Activated T-cell treated with anti-CD3 and anti-CD28 coated beads for 4 hours (primary cell): Measurements from ENCODE around the gene TMEM9.

ENCODE experiments used
- DNase-seq: peaks from one replicate; pipeline ENCODE4 v3.0.0-alpha.2; 2020

Gene TMEM9

GRCh38 chr1:201144701-201145100, 9.6 kb downstream of the TMEM9 start:
- DNase-seq: no peak

- DNase-seq: no peak
Measured at GRCh38 chr1:201143726-201144635, 10.3 kb downstream of the TMEM9 start.

- no peak for DNase-seq
Measured at GRCh38 chr1:201142849-201143725, 11.2 kb downstream of the TMEM9 start.

GRCh38 chr1:201142011-201142848, 12.0 kb downstream of the TMEM9 start:
- DNase-seq: no peak

GRCh38 chr1:201141418-201141817, 12.9 kb downstream of the TMEM9 start:
- no peak for DNase-seq

- DNase-seq: no peak
Measured at GRCh38 chr1:201140941-201141260, 13.4 kb downstream of the TMEM9 start.

- DNase-seq: no peak
Measured at GRCh38 chr1:201140235-201140940, 13.9 kb downstream of the TMEM9 start.

GRCh38 chr1:201139756-201140155, 14.5 kb downstream of the TMEM9 start:
- DNase-seq: no peak

- DNase-seq: no peak
Measured at GRCh38 chr1:201139306-201139705, 15.0 kb downstream of the TMEM9 start.

GRCh38 chr1:201138311-201138840, 15.9 kb downstream of the TMEM9 start:
- DNase-seq: no peak

GRCh38 chr1:201137579-201138310, 16.5 kb downstream of the TMEM9 start:
- DNase-seq: no peak

GRCh38 chr1:201137024-201137392, 17.3 kb downstream of the TMEM9 start:
- no peak for DNase-seq

- no peak for DNase-seq
Measured at GRCh38 chr1:201136355-201137023, 17.8 kb downstream of the TMEM9 start.

- DNase-seq: no peak
Measured at GRCh38 chr1:201134405-201134804, 19.9 kb downstream of the TMEM9 start.

GRCh38 chr1:201131398-201131797, 22.9 kb downstream of the TMEM9 start:
- no peak for DNase-seq

GRCh38 chr1:201128962-201129361, 25.3 kb downstream of the TMEM9 start:
- no peak for DNase-seq

GRCh38 chr1:201128476-201128875, 25.8 kb downstream of the TMEM9 start:
- DNase-seq: no peak

- DNase-seq: no peak
Measured at GRCh38 chr1:201127755-201128455, 26.4 kb downstream of the TMEM9 start.

- no peak for DNase-seq
Measured at GRCh38 chr1:201126832-201127754, 27.2 kb downstream of the TMEM9 start, which contains the start of gene ASCL5. Gene ASCL5, minus strand, starts transcription at chr1:201127184. Its CDS starts 11,812 bp downstream, at chr1:201115372.
